Activated T-helper 9 cell treated with anti-CD3 and anti-CD28 coated beads, Interleukin-2, amount 50 U/mL, for 16 hours (primary cell): ENCODE measurements around the gene NEURL1.
"Not testable (repeated sequence)": the region's sequence is repeated elsewhere in the genome, so short reads cannot be mapped to it uniquely, and the experiment has no call there.

ENCODE experiments used
- DNase-seq: peaks from one replicate; pipeline ENCODE4 v3.0.0-alpha.2; 2020; ENCODE audit warnings: low read depth

The NEURL1 gene

DNA sequence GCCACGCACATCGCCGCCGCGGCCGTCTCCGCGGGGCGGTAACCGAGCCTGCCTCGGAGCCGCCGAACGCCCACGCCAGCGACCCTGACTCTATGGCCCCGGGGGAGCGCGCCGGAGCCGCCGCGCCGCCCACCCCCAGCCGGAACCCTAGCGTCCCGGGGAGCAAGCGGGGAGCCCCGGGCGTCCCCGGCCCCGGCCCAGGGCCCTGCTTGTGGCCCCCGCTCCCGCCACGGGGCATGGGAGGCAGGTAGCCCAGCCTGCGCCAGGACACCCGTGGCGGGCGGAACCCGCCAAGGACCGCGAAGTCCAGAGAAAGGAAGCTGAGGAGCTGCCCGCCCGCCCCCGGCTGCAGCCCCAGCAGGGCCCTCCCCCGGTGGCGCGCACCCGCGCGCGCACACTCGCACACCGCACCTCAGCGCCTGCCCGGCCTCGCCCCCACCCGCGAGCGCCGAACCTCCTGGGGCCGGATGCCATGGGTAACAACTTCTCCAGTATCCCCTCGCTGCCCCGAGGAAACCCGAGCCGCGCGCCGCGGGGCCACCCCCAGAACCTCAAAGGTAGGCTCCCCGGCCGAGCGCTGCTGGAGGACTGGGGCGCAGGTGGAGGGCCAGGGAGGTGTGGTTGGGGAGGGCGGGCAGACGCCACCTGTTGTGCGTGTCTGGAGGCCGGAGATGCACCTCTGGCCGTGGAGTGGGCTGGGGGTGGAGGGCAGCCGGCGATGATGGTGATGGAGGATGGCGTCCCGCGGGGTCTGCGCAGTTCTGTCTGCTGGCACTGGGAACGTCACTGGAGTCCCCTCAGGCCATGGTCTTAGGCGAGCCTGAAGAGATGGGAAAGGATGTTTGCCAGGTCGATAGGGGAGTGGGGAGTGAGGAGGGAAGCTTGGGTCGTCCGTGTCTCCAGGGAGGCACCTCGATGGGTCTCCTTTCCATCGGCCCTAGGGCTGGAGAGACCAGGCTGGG is 692 bp downstream of the NEURL1 start:
- DNase-seq: no peak

DNA sequence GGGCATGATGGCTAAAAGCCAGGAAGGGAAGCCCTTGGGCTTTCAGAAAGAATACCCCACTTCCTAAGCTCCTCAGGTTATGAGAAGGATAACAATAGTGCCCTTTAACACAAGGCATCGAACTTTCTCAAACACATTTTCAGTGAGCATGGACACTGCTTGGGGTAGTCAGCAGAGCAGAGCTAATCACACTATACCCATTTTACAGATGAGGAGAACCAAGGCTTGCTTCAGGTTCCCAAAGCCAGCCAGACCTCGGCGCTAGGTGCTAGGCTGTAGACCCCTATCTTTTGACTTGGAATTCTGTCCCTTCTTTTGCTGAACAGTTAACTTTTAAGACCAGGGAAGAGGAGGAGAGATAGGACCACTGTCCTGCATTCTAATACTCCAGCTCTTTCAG is 1.8 kb downstream of the NEURL1 start:
- no peak for DNase-seq

GRCh38 chr10:103497161-103497915 is 3.8 kb downstream of the NEURL1 start:
- DNase-seq: no peak

GRCh38 chr10:103498936-103499638 is 5.6 kb downstream of the NEURL1 start:
- DNase-seq: no peak

DNA sequence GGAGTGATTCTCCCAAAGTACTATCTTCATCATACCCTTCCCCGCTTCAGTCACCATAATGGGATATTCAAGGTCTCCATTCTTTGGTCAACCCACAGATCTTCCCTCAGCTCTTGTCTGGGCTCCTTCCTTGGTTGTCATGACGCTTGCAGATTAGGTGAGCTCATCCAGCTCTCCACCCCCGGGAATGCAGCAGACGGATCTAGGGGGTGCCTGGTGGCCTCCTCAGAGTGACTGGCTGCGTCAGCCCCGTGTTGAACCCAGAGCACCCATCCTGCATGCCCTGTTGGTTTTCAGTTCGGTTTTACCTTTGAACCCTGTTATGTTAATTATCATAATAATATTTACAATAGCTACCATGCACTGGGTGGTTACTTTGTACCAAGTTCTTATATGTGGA is 6.4 kb downstream of the NEURL1 start:
- DNase-seq: no peak

DNA sequence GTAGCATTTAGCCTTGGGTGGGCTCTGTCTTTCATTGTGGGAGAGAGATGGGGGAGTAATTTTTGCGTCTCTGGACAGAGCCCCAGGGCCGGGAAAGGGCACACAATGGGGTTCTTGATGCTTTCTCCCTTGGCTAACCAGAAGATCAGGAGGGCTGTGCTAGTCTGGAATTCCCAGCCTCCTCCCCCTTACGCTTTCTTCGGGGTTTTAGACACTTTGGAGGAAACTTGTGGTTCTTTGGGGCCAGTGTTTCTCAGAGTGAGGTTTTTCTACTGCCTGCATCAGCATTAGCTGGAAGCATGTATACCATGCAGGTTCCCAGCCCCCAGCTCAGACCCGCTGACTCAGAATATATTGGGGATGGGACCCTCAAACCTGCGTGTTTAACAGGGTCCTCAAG is 7.0 kb downstream of the NEURL1 start:
- no peak for DNase-seq

- DNase-seq: no peak
These were observed 7.7 kb downstream of the NEURL1 start for GRCh38 chr10:103501186-103501585.

DNA sequence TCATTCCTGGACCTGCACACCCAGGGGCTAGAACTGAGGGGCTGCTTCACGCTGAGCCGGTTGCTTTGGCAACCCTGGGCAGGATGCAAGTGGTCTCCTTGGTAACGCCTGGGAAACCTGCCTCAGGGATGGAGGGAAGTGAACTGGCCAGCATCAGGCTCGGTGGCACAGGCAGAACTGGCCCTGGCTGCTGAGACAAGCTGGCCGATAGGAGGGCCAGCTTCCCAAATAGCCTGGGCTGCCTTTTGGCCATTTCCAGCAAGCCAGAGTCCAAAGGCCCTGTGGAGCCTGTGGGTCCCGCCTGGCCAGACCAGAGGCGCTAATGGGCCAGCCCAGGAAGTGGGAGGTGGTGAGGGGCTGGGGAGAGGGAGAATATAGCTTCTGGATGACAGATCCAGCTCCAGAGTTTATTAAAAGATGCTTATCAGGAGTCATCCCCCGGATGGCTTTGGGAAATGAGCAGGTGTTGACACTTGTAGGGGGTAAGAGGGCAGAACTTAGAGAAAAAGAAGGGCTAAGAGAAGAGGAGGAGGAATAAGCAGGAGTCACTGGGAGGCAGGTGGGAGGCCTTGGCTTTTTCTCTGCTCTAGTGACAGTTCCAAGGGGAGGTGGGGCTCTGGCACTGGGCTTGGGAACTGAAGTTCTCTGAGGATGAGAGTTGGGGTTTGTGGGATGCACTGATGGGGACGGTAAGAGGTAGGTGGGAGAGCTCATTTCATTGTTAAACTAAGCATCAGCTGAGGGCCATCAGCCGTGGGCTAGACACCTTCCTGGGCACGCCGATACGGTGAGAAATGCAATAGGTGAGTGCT is 9.6 kb downstream of the NEURL1 start:
- DNase-seq: no peak

- not testable (repeated sequence) for DNase-seq
These were observed 10.3 kb downstream of the NEURL1 start for GRCh38 chr10:103503777-103504176.

DNA sequence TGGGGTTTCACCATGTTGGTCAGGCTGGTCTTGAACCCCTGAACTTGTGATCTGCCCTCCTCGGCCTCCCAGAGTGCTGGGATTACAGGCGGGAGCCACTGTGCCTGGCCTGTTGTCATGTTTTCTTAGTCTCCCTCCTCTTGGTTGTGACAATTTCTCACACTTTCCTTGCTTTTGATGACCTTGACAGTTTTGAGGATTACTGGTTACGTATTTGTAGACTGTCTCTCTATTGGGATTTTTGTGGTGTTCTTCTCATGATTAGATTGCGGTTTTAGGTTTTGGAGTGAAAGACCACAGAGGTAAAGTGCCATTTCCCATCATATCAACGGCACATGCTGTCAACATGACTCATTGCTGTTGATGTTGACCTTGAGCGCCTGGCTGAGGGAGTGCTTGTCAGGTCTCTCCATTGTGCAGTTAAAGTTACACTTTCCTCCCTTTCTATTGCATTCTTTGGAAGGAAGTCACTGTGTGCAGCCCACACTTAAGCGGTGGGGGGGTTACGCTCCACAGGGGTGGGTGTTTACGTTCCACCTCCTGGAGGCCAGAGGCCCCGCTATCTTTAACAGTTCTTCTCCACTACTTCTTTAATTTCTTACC is 10.8 kb downstream of the NEURL1 start:
- DNase-seq: peak; percentile 24

- DNase-seq: no peak
These were observed 12.6 kb downstream of the NEURL1 start for GRCh38 chr10:103506061-103506460.

GRCh38 chr10:103507235-103508191 is 14.0 kb downstream of the NEURL1 start:
- DNase-seq: no peak

DNA sequence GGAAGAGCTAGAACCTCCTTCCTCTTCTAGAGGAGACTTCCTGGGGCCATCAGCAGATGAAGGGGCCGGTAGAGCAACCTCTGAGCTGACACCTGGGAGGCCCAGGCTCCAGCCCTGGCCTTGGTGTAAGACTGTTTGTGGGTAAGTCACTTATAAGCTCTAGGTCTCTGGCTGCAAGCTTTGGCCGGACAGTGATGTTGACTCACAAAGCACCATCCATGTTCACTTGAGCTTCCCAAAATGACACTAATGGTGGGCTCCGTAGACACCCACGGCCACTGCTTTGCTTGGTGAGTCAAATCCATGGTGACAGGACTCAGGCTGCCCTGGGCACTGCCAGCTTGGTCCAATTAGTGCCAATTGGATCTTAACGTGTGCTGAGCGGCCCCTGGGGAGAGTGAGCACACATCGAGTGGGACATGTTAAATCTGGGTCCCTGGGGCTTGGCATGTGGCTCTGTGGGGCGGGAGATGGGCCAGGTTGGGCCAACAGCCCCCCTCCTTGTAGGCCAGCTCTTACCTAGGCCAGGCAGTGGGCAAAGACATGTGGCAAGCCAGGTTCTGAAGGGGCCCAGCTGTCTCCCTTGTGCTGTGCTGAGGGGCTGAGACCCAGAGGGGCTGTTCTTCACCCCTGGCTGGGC is 16.7 kb downstream of the NEURL1 start:
- no peak for DNase-seq

DNA sequence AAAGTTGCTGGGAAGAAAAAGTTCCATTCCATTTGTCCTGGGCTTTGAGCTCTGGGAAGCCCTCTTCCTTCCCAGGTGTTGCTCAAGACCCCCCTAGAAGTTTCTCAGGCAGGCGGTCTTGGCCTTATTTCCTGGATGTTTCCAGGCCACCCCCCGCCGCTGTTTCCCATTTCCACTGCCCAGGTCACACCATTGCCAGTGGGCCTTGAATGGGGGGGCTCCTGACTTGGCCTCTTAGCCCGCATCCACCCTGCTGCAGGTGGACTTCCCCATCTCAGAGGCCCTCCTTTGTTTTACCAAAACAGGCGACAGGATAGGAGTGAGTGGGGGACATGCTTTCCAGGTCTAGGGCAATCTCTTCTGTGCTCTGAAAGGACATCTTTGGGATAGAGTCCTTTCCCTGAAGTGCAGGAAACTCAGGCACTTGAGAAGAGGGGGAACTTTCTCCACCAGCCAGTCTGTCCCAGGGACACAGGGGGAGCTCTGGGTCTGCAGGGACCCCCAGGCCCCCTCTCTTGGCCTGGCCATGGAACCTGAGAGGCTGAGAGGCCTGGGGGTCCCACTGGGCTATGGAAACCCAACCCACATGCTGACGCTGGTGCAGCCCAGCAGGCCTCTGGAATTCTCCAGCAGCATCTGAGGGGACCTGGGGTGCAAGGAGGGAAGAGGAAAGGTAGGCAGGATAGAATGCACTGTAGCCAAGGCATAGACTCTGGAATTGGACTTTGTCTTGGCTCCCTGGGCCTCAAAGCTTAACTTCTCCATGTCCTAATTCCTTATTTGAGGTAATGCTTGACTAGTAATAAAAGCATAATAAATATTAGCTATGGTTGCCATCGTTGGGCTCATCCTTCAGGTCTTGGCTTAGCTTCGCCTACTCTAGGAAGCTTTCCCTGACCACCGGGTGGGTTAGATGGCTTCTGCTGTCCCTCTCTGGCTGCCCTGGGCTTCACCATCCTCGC is 17.6 kb downstream of the NEURL1 start:
- DNase-seq: no peak

DNA sequence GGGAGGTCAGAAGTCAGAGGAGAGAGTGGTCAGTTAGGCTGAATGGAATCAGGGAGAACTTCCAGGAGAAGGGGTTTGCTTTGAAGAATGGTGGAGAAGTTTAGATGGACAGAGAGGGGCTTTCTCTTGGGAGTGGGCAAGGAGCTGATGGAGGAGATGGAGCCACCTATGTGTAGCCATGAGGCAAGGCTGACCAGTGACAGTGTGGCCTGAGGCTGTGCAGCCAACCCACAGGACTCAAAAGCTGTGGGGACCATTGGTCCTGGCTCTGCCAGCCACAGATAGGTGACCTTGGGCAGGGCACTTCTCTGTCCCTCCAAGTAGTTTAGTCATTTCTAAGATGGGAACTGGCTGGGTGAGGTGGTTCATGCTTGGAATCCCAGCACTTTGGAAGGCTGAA is 18.7 kb downstream of the NEURL1 start:
- no peak for DNase-seq

DNA sequence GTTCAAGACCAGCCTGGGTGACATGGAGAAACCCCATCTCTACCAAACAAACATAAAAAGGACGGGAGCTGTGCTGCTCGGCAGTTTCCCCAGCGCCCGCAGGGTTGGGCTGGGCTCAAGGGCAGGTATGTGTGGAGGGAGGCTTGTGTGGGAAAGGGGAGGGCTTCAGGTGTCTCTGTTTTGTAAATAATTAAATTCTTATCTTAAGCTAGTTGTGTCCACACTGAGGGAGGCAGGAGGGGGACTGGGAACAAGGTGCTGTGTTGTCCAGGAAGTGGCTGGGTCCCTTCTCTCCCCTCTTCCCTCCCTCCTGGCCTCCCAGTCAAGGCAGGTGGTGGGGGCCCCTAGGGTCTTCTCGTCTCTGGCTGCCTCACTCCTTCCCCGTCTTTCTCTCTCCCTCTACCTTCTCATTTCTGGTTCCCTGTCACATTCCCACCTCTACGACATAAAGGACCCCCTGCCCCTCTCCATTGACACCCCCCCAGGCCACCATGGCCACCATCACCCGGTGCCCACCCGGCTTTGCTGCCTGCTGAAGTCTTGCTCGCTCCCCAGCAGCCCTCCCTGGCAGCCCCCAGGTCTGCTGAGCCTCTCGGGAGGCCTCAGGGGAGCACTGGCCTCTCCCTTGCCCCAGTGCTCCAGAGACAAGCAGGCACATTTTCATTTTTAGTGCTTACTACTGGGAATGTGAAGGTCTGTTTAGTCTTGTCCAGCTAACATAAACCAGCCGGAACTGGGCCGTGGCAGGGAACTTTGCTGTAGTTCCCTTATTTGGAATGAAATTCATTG is 19.3 kb downstream of the NEURL1 start:
- no peak for DNase-seq

- no peak for DNase-seq
These were observed 20.0 kb downstream of the NEURL1 start for GRCh38 chr10:103513380-103514060.
